A204.1 (cell line): ENCODE results near the gene TMEM117.
"Not testable (repeated sequence)": the region's sequence is repeated elsewhere in the genome, so short reads cannot be mapped to it uniquely, and the experiment has no call there.

Experiments used
- FAIRE-seq: peaks from 2 replicates; lab custom pipeline; 2012; peaks lifted over from hg19 to GRCh38; lab: Jason Lieb, UNC

TMEM117 gene

DNA sequence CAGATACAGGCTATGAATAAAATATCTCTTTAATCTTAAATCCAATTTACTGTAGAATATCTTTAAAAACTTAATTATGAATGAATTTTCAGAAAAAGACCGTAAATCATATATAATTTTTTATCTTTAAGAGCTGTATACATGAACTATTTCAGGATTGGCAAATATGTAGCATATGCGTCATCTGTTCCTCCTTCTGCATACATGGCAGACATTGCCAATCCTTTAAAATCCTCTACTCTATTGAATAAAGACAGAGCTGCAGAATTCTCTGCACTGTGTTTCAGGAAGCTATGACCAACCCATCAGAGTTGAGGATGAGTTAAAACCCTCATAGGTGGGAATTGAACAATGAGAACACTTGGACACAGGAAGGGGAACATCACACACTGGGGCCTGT, 279.0 kb downstream of the TMEM117 start:
- no peak for FAIRE-seq

GRCh38 chr12:44117337-44117736, 281.5 kb downstream of the TMEM117 start:
- FAIRE-seq, result no peak

- no peak for FAIRE-seq
These were observed 283.1 kb downstream of the TMEM117 start for GRCh38 chr12:44118946-44119345.

GRCh38 chr12:44126806-44127205, 290.9 kb downstream of the TMEM117 start:
- FAIRE-seq, result no peak

DNA sequence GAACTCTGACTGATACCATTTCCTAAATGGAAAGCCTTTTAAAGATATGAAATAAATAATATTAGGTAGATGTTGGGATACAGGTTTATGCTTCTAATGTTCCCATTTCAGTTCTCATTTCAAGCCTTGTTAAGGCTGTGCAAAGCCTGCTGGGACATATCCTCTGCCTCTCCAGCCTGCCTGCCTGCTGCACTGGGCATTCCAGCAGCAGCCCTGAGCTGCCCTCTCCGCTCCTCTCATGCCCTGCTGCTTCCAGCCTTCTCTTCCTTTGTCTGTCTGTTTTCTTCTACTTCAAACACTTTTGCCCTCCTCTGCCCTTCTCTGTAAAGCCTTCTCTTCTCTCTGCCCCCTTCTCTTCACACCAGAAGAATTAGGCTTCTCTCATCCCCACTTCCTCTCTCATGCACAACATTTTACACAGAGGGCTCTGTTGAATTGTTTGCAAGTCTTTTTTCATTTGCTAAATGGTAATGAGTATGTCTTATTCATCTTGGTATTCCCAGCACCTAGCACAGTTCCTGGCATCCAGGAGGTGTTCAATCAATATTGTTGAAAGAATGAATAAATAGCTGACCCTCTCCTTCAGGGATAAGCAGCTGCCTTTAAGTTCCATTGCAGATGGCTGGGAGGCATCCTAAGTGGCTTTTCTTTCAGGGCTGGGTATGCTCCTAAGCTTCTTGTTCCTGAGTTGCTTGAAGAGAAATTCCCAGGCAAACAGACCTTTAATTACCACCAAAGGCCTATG, 292.3 kb downstream of the TMEM117 start:
- no peak for FAIRE-seq

DNA sequence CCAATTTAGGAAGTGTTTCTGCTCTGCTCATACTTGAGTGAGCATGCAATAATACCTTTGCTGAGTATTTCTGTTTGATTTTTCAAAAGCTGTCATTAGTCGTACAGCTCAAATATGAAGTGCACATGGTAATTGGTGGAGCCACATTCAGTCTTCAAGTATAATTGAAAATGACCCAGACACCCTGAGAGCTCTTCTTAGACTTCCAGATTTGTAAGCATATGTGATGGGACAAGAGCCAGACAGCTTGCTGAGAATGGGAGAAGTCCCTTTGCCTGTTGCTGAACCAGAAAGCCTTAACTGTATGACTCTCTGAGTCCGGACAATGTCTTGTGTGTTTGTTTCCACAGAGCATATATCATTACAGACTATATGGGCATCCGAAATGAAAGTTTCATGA, 307.3 kb downstream of the TMEM117 start:
- FAIRE-seq, result no peak

DNA sequence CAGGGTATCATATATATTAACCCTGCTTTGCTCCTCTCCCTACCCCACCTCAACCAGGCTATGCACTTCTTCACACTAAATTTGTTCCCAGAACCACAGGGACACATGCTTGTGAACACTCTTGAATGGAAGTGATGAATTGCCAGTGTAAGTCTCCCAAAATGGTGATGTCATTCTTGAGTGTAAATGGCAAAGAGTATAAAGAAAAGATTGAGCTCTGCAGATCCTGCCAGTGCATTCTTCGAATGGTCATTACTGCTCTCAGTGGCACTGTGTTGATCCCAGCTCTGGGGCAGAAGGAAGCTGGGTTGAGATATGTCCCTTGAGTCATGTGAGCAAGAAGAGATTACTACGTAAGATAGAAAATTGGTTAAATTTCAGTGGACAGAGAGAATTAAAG, 313.1 kb downstream of the TMEM117 start:
- no peak for FAIRE-seq

- no peak for FAIRE-seq
These were observed 318.2 kb downstream of the TMEM117 start for GRCh38 chr12:44154128-44154527.

- FAIRE-seq, result no peak
These were observed 319.5 kb downstream of the TMEM117 start for GRCh38 chr12:44155358-44155757.

DNA sequence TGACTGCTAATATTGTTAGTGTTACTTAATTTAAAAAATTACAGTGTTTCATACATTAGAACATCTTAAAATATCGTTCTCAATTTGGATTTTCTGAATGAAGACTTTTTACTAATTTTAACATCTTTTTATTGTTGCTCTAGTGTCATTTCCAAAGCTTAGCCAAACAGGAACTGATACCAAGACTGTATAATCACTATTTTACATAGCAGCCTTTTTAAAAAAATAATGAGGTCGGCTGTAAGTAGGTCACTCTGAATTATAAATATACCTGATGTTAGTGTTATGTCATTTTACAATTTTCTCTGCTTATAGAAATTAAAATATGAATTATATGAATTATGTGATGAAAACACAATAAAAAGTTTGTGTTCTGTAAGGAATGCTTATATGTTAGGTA, 321.5 kb downstream of the TMEM117 start:
- no peak for FAIRE-seq

DNA sequence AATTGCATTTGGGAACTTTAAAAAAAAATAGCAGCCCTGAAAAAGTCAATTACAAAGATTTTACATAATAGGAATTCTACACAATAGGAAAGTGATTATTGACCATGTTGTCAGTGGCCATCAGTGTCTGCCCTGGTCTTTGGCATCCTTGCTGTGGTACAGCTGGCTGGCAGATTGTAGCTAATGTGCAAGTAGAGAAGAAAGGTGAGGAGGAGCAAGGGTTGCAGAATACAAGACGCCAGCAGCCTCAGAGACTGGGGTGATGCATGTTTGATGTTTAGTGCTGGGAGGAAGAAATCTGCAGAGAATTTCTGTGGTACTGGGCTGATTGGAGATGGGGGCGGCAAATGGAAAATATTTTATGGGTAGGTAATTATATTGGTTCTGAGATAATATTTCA, 322.9 kb downstream of the TMEM117 start:
- no peak for FAIRE-seq

GRCh38 chr12:44159216-44159615, 323.3 kb downstream of the TMEM117 start:
- FAIRE-seq, result no peak

GRCh38 chr12:44159862-44160261, 324.0 kb downstream of the TMEM117 start:
- FAIRE-seq, result no peak

DNA sequence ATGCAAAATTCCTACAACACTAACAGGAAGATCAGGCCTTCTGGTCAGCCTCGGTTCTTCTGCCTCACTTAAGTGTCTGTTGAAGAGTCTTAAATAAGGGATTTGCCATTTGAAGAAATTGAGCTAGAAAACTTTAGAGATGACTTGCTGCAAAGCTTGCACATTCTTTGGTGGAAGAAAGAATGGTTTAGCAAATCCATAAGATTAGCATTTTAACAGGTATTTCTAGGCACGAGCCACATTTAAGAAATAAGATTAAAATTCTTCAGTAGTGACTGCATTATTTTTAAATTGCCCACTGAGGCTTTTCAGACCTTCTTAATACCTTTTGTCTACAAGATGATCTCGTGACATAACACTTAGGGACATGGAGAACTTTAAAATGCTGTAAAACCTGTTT, 327.1 kb downstream of the TMEM117 start:
- FAIRE-seq, result no peak

- no peak for FAIRE-seq
These were observed 338.2 kb downstream of the TMEM117 start for GRCh38 chr12:44174053-44174452.

DNA sequence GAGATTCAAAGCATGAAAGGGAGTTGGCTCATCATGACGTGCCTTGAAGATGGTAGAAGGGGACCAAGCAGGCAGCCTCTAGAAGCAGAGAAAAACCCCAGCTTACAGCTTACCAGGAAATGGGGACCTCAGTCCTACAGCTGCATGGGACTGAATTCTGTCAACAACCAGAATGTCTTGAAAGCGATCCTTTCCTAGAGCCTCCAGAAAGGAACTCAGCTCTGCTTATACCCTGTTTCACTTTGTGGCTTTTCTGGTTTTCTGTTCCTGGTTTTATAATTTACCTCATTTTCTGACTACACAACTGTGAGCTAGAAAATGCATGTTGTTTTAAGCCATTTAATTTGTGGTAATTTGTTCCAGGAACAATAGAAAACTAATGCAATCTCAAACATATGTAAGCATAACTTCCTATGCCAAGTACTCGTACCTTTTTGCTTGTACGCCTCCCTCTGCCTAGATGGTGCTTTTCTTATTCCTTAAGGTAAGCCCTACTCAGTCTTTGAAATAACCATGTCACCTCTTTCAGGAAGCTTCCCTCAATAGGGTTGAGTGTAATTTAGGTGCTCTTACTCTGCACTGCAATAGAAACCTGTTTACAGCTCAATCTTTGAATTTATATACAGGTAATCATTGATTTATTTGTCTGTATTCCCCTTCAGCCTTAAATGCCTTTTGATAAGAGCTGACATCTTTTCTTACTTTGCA, 348.8 kb downstream of the TMEM117 start:
- FAIRE-seq, result no peak

DNA sequence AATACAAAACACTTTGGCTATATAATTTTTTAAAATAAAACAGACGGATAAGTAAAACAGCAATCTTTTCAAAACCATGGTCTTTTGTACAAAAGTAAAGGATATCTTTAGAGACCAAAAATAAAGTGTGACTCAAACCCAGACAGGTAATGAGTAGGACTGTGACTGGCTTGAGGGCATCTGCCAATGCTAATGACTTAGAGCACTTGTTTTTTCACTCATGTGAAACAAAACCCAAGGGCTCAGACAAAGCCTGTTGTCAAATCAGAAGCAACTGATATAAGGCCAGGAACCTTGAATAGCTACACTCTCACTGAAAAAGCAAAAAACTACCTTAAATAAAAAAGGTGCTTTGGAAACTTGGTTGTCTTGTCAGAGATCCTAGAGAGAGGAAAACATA, 357.4 kb downstream of the TMEM117 start:
- no peak for FAIRE-seq

GRCh38 chr12:44195719-44196118, 359.8 kb downstream of the TMEM117 start:
- not testable (repeated sequence) for FAIRE-seq

DNA sequence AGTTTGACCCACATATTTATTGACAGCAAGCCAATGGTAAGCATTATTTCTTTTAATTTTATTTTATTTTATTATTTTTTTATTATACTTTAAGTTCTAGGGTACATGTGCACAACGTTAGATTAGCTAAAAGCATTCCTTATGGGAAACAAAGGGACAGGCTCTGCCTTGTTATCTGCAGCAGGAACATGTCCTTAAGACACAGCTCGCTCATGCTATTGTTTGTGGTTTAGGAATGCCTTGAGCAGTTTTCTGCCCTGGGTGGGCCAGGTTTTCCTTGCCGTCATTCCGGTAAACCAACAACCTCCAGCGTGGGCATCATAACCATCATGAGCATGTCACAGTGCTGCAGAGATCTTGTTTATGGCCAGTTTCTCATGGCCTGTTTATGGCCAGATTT, 370.2 kb downstream of the TMEM117 start:
- no peak for FAIRE-seq

GRCh38 chr12:44217146-44217883, 381.4 kb downstream of the TMEM117 start:
- FAIRE-seq, result no peak

GRCh38 chr12:44223736-44224135, 387.9 kb downstream of the TMEM117 start:
- no peak for FAIRE-seq

- FAIRE-seq, result no peak
These were observed 388.7 kb downstream of the TMEM117 start for GRCh38 chr12:44224399-44225148.

DNA sequence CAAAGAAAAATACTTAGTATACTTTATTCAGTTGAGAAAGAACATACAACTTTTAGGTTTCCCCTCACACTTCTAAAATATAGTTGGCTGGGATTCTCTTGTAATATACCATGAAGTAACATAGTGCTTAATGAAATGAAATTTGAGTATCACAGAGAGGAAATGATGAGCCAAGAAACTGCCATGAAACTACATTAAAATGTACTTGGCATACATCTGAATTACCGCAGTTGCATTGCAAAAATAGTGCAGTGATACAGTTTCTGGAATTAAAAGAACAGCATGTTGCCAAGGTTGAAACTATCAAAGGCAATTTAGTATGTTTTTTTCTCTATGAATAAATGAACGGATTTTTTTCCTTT, 389.2 kb downstream of the TMEM117 start:
- FAIRE-seq, result no peak
